ENCODE data around the gene ARHGEF3.

Gene ARHGEF3

GRCh38 chr3:56787784-56788256 is 13.9 kb downstream of the ARHGEF3 start:
- Histone ChIP-seq H3K79me2 (ENCODE audit: low read length) (no peaks in the 10 kb centered on the region), H4K20me1 (ENCODE audit: insufficient read depth, low read length) (no peaks in the 10 kb centered on the region), H2AFZ (ENCODE audit: low read length) (no peak overlapping the region), H3K4me1 (ENCODE audit: low read length) (peaks cover 23% of the 10 kb centered on the region), H3K4me2 (ENCODE audit: low read depth, low read length) (no peak overlapping the region), H3K27ac (ENCODE audit: low read length) (no peak overlapping the region), H3F3A (ENCODE audit: insufficient read depth, low read length) (peaks cover 15% of the 10 kb centered on the region), H3K4me3 (ENCODE audit: low read length) (no peak overlapping the region), H3K27me3 (replicated peaks; ENCODE audit: insufficient read depth, low read length) (no peaks in the 10 kb centered on the region), H3K9me3 (replicated peaks; ENCODE audit: insufficient read depth, low read length) (no peaks in the 10 kb centered on the region), H3K9ac (ENCODE audit: low read length) (no peak overlapping the region), H3K36me3 (replicated peaks; ENCODE audit: insufficient read depth, low read length) (no peaks in the 10 kb centered on the region), H3K9me2 (replicated peaks; ENCODE audit: insufficient read depth, low read length) (no peaks in the 10 kb centered on the region)
- no peak for TF ChIP-seq CTCF (IDR thresholded peaks at IDR 0.05; ENCODE audit: low read length)
- TF ChIP-seq EZH2phosphoT487 (IDR thresholded peaks at IDR 0.05; ENCODE audit: low read length), result no peak
- TF ChIP-seq EZH2 (optimal IDR thresholded peaks at IDR 0.05; ENCODE audit: low read depth, low read length), result no peak
- no peak for DNase-seq

- H3F3A ChIP-seq (ENCODE audit: insufficient read depth, low read length), result peaks cover 15% of the 10 kb centered on the region
- H3K9me2 ChIP-seq (replicated peaks; ENCODE audit: insufficient read depth, low read length), result no peaks in the 10 kb centered on the region
- H3K27ac ChIP-seq (ENCODE audit: low read length), result no peak overlapping the region
- H3K27me3 ChIP-seq (replicated peaks; ENCODE audit: insufficient read depth, low read length), result no peaks in the 10 kb centered on the region
- H4K20me1 ChIP-seq (ENCODE audit: insufficient read depth, low read length), result no peaks in the 10 kb centered on the region
- H3K9ac ChIP-seq (ENCODE audit: low read length), result no peak overlapping the region
- H3K4me3 ChIP-seq (ENCODE audit: low read length), result no peak overlapping the region
- H3K4me1 ChIP-seq (ENCODE audit: low read length), result peaks cover 29% of the 10 kb centered on the region
- no peaks in the 10 kb centered on the region for H3K9me3 ChIP-seq (replicated peaks; ENCODE audit: insufficient read depth, low read length)
- no peak overlapping the region for H3K4me2 ChIP-seq (ENCODE audit: low read depth, low read length)
- no peaks in the 10 kb centered on the region for H3K36me3 ChIP-seq (replicated peaks; ENCODE audit: insufficient read depth, low read length)
- TF ChIP-seq CTCF (IDR thresholded peaks at IDR 0.05; ENCODE audit: low read length) (no peak), EZH2 (optimal IDR thresholded peaks at IDR 0.05; ENCODE audit: low read depth, low read length) (no peak), EZH2phosphoT487 (IDR thresholded peaks at IDR 0.05; ENCODE audit: low read length) (no peak)
- H2AFZ ChIP-seq (ENCODE audit: low read length), result no peak overlapping the region
- peaks cover under 1% of the 10 kb centered on the region for H3K79me2 ChIP-seq (ENCODE audit: low read length)
- DNase-seq, result no peak
These were observed 14.4 kb downstream of the ARHGEF3 start for GRCh38 chr3:56787258-56787775.

GRCh38 chr3:56785499-56785898 is 16.2 kb downstream of the ARHGEF3 start:
- no peak overlapping the region for H3K27ac ChIP-seq (ENCODE audit: low read length)
- no peak overlapping the region for H3K4me3 ChIP-seq (ENCODE audit: low read length)
- no peak overlapping the region for H3K4me2 ChIP-seq (ENCODE audit: low read depth, low read length)
- H3F3A ChIP-seq (ENCODE audit: insufficient read depth, low read length), result peaks cover 15% of the 10 kb centered on the region
- H2AFZ ChIP-seq (ENCODE audit: low read length), result no peak overlapping the region
- no peaks in the 10 kb centered on the region for H3K36me3 ChIP-seq (replicated peaks; ENCODE audit: insufficient read depth, low read length)
- no peaks in the 10 kb centered on the region for H3K27me3 ChIP-seq (replicated peaks; ENCODE audit: insufficient read depth, low read length)
- H3K9ac ChIP-seq (ENCODE audit: low read length), result no peak overlapping the region
- no peak for TF ChIP-seq CTCF (IDR thresholded peaks at IDR 0.05; ENCODE audit: low read length)
- TF ChIP-seq EZH2 (optimal IDR thresholded peaks at IDR 0.05; ENCODE audit: low read depth, low read length), result no peak
- no peak for TF ChIP-seq EZH2phosphoT487 (IDR thresholded peaks at IDR 0.05; ENCODE audit: low read length)
- H3K4me1 ChIP-seq (ENCODE audit: low read length), result peaks cover 31% of the 10 kb centered on the region
- H3K79me2 ChIP-seq (ENCODE audit: low read length), result peaks cover 3% of the 10 kb centered on the region
- H4K20me1 ChIP-seq (ENCODE audit: insufficient read depth, low read length), result no peaks in the 10 kb centered on the region
- no peak for DNase-seq
- no peaks in the 10 kb centered on the region for H3K9me2 ChIP-seq (replicated peaks; ENCODE audit: insufficient read depth, low read length)
- H3K9me3 ChIP-seq (replicated peaks; ENCODE audit: insufficient read depth, low read length), result no peaks in the 10 kb centered on the region

Measured in MM.1S (cell line).